Measurements from ENCODE around the gene RAPGEF2.

GRCh38 chr4:159347813-159348212, 244.9 kb downstream of the RAPGEF2 start:
- TF ChIP-seq CTCF (IDR thresholded peaks at IDR 0.05) (no peak), POLR2A (IDR thresholded peaks at IDR 0.05) (no peak)
